ENCODE results near the gene OR9A2.

Gene OR9A2

DNA sequence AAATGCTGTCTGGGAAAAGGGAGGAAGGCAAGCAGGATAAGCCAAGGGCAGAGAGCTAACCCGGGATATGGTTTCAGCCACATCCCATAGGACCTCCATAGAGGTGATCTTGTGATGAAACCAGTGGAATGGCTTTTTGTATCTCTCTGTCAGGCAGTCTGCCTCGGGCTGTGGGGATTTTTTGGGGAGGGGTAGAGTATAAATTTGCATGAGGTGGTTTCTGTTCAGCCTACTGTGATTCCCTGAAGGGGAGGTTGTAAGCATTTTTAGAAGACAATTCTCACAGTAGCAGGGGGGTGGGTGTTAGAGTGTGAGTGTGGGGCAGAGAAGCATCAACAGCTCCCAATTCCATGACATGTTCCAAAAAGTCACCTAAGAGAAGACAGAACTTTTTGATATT lies 11.8 kb downstream of the OR9A2 start:
- Histone ChIP-seq H3K4me1 (ENCODE audit: low read length) (peaks cover 17% of the 10 kb centered on the region), H3K9ac (ENCODE audit: low read length) (no peak overlapping the region), H3K4me3 (ENCODE audit: low read length) (no peak overlapping the region), H3K4me2 (ENCODE audit: low read depth, low read length) (peak overlapping the region; percentile 23), H3K9me3 (replicated peaks; ENCODE audit: insufficient read depth, low read length) (no peaks in the 10 kb centered on the region), H3K27ac (ENCODE audit: low read length) (no peak overlapping the region), H3K27me3 (replicated peaks; ENCODE audit: insufficient read depth, low read length) (no peaks in the 10 kb centered on the region), H3K36me3 (replicated peaks; ENCODE audit: insufficient read depth, low read length) (no peaks in the 10 kb centered on the region), H2AFZ (ENCODE audit: low read length) (peak overlapping the region; percentile 1; the same call in 1 of the 2 replicates), H3K9me2 (replicated peaks; ENCODE audit: insufficient read depth, low read length) (no peaks in the 10 kb centered on the region), H4K20me1 (ENCODE audit: insufficient read depth, low read length) (no peaks in the 10 kb centered on the region), H3F3A (ENCODE audit: insufficient read depth, low read length) (no peaks in the 10 kb centered on the region), H3K79me2 (ENCODE audit: low read length) (no peaks in the 10 kb centered on the region)
- TF ChIP-seq EZH2 (optimal IDR thresholded peaks at IDR 0.05; ENCODE audit: low read depth, low read length) (no peak), EZH2phosphoT487 (IDR thresholded peaks at IDR 0.05; ENCODE audit: low read length) (no peak)
- TF ChIP-seq, protein P1, sequence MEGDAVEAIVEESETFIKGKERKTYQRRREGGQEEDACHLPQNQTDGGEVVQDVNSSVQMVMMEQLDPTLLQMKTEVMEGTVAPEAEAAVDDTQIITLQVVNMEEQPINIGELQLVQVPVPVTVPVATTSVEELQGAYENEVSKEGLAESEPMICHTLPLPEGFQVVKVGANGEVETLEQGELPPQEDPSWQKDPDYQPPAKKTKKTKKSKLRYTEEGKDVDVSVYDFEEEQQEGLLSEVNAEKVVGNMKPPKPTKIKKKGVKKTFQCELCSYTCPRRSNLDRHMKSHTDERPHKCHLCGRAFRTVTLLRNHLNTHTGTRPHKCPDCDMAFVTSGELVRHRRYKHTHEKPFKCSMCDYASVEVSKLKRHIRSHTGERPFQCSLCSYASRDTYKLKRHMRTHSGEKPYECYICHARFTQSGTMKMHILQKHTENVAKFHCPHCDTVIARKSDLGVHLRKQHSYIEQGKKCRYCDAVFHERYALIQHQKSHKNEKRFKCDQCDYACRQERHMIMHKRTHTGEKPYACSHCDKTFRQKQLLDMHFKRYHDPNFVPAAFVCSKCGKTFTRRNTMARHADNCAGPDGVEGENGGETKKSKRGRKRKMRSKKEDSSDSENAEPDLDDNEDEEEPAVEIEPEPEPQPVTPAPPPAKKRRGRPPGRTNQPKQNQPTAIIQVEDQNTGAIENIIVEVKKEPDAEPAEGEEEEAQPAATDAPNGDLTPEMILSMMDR (IDR thresholded peaks at IDR 0.05; ENCODE audit: low read length) = no peak
- peak; percentile 71 for DNase-seq

DNA sequence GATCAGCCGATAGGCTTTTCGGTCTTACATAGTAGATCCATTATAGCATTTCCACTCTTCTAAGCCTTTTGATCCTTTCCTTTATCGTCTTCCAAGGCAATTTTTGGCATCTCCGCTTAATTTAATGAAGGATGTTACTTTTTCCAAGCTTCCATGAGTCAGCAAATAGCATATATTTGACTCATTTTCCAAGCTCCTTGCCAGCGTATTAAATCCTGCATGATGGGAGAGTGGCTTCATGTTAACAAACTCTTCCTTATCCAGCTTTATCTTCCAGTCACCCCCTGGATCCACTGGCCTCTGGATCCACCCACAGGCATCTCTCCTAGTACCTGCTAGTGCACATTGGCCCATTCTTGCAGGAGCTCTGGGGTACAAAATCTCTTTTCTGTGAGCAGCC lies 13.0 kb downstream of the OR9A2 start:
- Histone ChIP-seq H3K9me2 (replicated peaks; ENCODE audit: insufficient read depth, low read length) (no peaks in the 10 kb centered on the region), H3K4me1 (ENCODE audit: low read length) (peaks cover 16% of the 10 kb centered on the region), H3K9me3 (replicated peaks; ENCODE audit: insufficient read depth, low read length) (no peaks in the 10 kb centered on the region), H3K79me2 (ENCODE audit: low read length) (no peaks in the 10 kb centered on the region), H2AFZ (ENCODE audit: low read length) (no peak overlapping the region), H4K20me1 (ENCODE audit: insufficient read depth, low read length) (no peaks in the 10 kb centered on the region), H3K27me3 (replicated peaks; ENCODE audit: insufficient read depth, low read length) (no peaks in the 10 kb centered on the region), H3K27ac (ENCODE audit: low read length) (no peak overlapping the region), H3K36me3 (replicated peaks; ENCODE audit: insufficient read depth, low read length) (no peaks in the 10 kb centered on the region), H3K4me3 (ENCODE audit: low read length) (no peak overlapping the region), H3K4me2 (ENCODE audit: low read depth, low read length) (no peak overlapping the region), H3K9ac (ENCODE audit: low read length) (no peak overlapping the region), H3F3A (ENCODE audit: insufficient read depth, low read length) (no peaks in the 10 kb centered on the region)
- TF ChIP-seq, protein P1 (IDR thresholded peaks at IDR 0.05; ENCODE audit: low read length) = no peak
- TF ChIP-seq EZH2phosphoT487 (IDR thresholded peaks at IDR 0.05; ENCODE audit: low read length) (no peak), EZH2 (optimal IDR thresholded peaks at IDR 0.05; ENCODE audit: low read depth, low read length) (no peak)
- DNase-seq = no peak

DNA sequence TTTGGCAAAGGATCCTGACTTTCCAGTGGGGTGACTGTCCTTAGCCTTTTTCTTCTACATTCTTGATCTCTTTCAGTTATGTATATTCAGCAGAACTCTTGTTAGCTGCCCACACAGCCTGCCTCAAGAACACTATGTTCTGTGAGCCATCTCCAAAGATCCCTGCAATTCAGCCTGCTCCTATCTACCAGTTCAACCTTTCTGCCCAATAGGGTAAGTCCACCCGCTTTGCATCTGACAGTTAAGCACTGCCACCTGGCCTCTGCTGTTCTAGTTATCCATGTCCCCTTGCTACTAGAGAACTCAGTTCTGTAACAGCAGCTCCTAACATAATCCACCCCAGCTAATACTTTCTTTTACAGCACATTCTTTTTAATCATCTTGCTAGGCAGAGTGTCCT lies 13.5 kb downstream of the OR9A2 start:
- no peak for DNase-seq
- Histone ChIP-seq H3K36me3 (replicated peaks; ENCODE audit: insufficient read depth, low read length) (no peaks in the 10 kb centered on the region), H3F3A (ENCODE audit: insufficient read depth, low read length) (no peaks in the 10 kb centered on the region), H3K9me3 (replicated peaks; ENCODE audit: insufficient read depth, low read length) (no peaks in the 10 kb centered on the region), H3K4me3 (ENCODE audit: low read length) (no peak overlapping the region), H4K20me1 (ENCODE audit: insufficient read depth, low read length) (no peaks in the 10 kb centered on the region), H3K27ac (ENCODE audit: low read length) (no peak overlapping the region), H3K4me2 (ENCODE audit: low read depth, low read length) (no peak overlapping the region), H3K9ac (ENCODE audit: low read length) (no peak overlapping the region), H3K9me2 (replicated peaks; ENCODE audit: insufficient read depth, low read length) (no peaks in the 10 kb centered on the region), H3K27me3 (replicated peaks; ENCODE audit: insufficient read depth, low read length) (no peaks in the 10 kb centered on the region), H2AFZ (ENCODE audit: low read length) (no peak overlapping the region), H3K4me1 (ENCODE audit: low read length) (peaks cover 12% of the 10 kb centered on the region), H3K79me2 (ENCODE audit: low read length) (no peaks in the 10 kb centered on the region)
- TF ChIP-seq EZH2 (optimal IDR thresholded peaks at IDR 0.05; ENCODE audit: low read depth, low read length) (no peak), EZH2phosphoT487 (IDR thresholded peaks at IDR 0.05; ENCODE audit: low read length) (no peak)
- TF ChIP-seq, protein P1 (IDR thresholded peaks at IDR 0.05; ENCODE audit: low read length) = no peak
